Adrenal gland (tissue), 12 donors: Measurements from ENCODE around the gene RPL5. TPM values are rescaled to one million over a fixed set of nuclear protein-coding genes. Genes with fewer than 3 reads are reported as not detected.

Source experiments
- DNase-seq, 7 donors: peaks; one replicate each; pipeline ENCODE4 v3.0.0-alpha.2; 2019 to 2020
- H3K27ac ChIP-seq, 5 donors: fragments of 200-600 bp; sonication (generic) in 4 of 5; 1 replicate in 3 of 5; 2 replicates in 2 of 5; pipeline versions ENCODE4 v1.5.1 to v1.8.0; 2016 to 2020; ENCODE audit warnings: mild to moderate bottlenecking in 1 of 5
- H3K27me3 ChIP-seq: fragments of 200-600 bp; 2 replicates; pipeline ENCODE4 v1.8.0; 2021
- H3K36me3 ChIP-seq, 2 donors: fragments of 200-600 bp; replicated peaks in 1 of 2; 1 replicate in 1 of 2; 2 replicates in 1 of 2; pipeline versions ENCODE4 v1.5.1 to v1.8.0; 2018 to 2022
- H3K4me1 ChIP-seq, 2 donors: fragments of 200-600 bp; replicated peaks in 1 of 2; 1 replicate in 1 of 2; 2 replicates in 1 of 2; pipeline versions ENCODE4 v1.5.1 to v1.8.0; 2018 to 2021
- H3K4me3 ChIP-seq, 4 donors: fragments of 200-600 bp; sonication (generic) in 3 of 4; one replicate each; pipeline ENCODE4 v1.5.1; 2016 to 2018
- H3K9me3 ChIP-seq, 3 donors: fragments of 200-600 bp; sonication (generic) in 1 of 3; replicated peaks in 1 of 3; 1 replicate in 2 of 3; 2 replicates in 1 of 3; pipeline versions ENCODE4 v1.5.1 to v1.8.0; 2016 to 2021
- POLR2A ChIP-seq, 2 donors: fragments of 450-650 bp; IDR thresholded peaks; one replicate each; pipeline ENCODE4 v1.6.1; 2017; ENCODE audit warnings: antibody characterized with exemption in 2 of 2, mild to moderate bottlenecking in 2 of 2, moderate library complexity in 1 of 2
- WGBS, 4 donors: extraction: QIAGEN DNeasy Blood & Tissue Kit in 2 of 4; methylation state at CpG; one replicate each; pipeline versions ENCODE4 v1.1.5 to v1.1.7; 2013 to 2017; 5-methylcytosine and 5-hydroxymethylcytosine counted together
- intact Hi-C, 2 donors: fragments of 100-400 bp; cut with DNase I; formaldehyde crosslinking; loops; one replicate each; pipeline versions ENCODE4 v1.14.1 to v1.15.0; 2022 to 2023
- polyA plus RNA-seq, 3 donors: library from polyadenylated mRNA; stranded (reverse); fragments of 200-250 nt in 2 of 3; fragments of 350-450 nt in 1 of 3; fragmentation: Illumina TruSeq in 1 of 3; extraction: RNeasy Lipid Tissue Mini Kit (QIAGEN cat#74804) in 1 of 3; gene quantifications; one replicate each; pipeline ENCODE4 v1.2.3, GENCODE V29; 2013 to 2014
- total RNA-seq, 9 donors: library from RNA; depleted of rRNA in 4 of 9; stranded (reverse); fragments of >200 nt in 4 of 9; fragments of 120-200 nt in 1 of 9; fragmentation: NEBNext Ultra II Directional in 1 of 9; extraction: Animal tissue kit (Norgen Biotek cat#: 25700) in 1 of 9; gene quantifications; one replicate each; pipeline versions ENCODE4 v1.1.0 to v1.2.4, GENCODE V29; 2013 to 2023
- TF ChIP-seq, protein P1 (sequence below), 6 experiments: fragments of 450-650 bp in 4 of 6; fragments of 200-600 bp in 2 of 6; sonication (generic) in 1 of 6; IDR thresholded peaks; 1 replicate in 5 of 6; 2 replicates in 1 of 6; pipeline versions ENCODE4 v1.5.1 to v1.8.0; 2016 to 2021; ENCODE audit warnings: antibody characterized with exemption in 6 of 6, mild to moderate bottlenecking in 2 of 6, moderate library complexity in 1 of 6
- donor health status: healthy with polysubstance abuse.
- donor health status: Bipolar disorder and iron deficiency.
- donor health status: DM: yes; HTN: yes; CAD: no.
- donor health status: DM: no; HTN: no; CAD: no.
- donor health status: DM: no; HTN: no; CAD: no.
- donor health status: DM: yes; HTN: yes; CAD: no.

Gene RPL5
- total and polyA plus RNA-seq, 12 donors, result 659 to 5,145 (median 1,306) TPM

DNA sequence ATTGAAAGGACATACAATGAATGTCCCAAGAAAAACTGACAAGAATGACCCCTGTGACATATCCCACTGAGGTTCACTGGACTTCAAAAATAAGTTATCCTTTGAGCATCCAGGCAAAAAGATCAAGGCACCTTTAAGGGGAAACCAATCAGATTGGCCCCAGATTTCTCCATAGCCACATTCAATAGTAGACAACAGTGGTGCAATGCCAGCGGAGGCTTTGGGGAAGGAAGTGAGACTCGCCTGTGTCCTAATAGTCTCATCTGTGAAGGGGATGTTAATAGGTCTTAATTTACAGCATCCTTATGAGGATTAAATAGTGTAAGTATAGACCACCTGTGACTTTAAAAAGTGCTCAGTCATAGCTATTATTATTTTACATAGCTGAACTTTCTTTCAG, 21.5 kb downstream of the RPL5 start:
- Histone ChIP-seq H3K27me3 (no peaks in the 10 kb centered on the region), H3K27ac (no peak overlapping the region), H3K9me3 (no peaks in the 10 kb centered on the region), H3K36me3 (no peaks in the 10 kb centered on the region), H3K4me3 (no peak overlapping the region), H3K4me1 (no peaks in the 10 kb centered on the region)
- no peak for TF ChIP-seq POLR2A (IDR thresholded peaks at IDR 0.05)
- TF ChIP-seq, protein P1, sequence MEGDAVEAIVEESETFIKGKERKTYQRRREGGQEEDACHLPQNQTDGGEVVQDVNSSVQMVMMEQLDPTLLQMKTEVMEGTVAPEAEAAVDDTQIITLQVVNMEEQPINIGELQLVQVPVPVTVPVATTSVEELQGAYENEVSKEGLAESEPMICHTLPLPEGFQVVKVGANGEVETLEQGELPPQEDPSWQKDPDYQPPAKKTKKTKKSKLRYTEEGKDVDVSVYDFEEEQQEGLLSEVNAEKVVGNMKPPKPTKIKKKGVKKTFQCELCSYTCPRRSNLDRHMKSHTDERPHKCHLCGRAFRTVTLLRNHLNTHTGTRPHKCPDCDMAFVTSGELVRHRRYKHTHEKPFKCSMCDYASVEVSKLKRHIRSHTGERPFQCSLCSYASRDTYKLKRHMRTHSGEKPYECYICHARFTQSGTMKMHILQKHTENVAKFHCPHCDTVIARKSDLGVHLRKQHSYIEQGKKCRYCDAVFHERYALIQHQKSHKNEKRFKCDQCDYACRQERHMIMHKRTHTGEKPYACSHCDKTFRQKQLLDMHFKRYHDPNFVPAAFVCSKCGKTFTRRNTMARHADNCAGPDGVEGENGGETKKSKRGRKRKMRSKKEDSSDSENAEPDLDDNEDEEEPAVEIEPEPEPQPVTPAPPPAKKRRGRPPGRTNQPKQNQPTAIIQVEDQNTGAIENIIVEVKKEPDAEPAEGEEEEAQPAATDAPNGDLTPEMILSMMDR (IDR thresholded peaks at IDR 0.05), result no peak
- intact Hi-C loops, result loop anchor here in 1 of 2 donors (10.0 kb wide), 1 partner anchor 112 kb away; the partner anchor contains the start of gene DIPK1A
- DNase-seq, result no peak
- 72 to 95% (median 85%) methylated on average over 2 of the region's 2 CpGs for WGBS, 4 donors

DNA sequence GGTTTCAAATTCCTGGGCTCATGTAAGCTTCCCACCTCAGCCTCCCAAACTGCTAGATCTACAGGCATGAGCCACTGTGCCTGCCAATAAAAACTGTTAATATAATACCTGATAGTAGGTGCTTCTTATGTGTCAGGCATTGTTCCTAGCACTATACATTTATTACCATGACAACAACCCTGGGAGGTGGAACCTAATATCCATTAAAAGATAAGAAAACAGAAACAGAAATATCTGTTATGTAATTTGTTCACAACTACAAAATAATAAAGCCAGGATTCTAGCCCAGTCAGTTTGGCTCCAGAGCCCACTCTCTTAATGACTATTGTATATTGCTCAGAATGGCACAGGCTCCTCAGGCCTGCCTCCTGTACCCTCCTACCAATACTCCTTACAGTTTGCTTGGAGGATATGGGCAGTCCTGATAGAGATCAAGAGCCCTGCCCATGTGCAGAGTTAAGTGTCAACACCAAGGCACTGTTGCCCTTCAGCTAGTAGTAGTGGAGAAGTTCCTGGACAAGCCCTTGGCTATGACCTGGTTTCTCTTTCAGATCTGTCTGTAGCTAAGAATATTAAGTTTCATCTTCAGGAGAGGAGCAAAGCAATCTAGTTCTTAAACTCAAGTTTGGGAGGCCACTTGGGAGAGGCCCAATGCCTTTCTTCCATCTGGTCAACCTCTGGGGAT, 22.4 kb downstream of the RPL5 start:
- no peaks in the 10 kb centered on the region for H3K9me3 ChIP-seq
- intact Hi-C loops, result loop anchor here in 1 of 2 donors (10.0 kb wide), 1 partner anchor 111 kb away; the partner anchor contains the start of gene DIPK1A
- H3K4me1 ChIP-seq, result peaks cover 0 to 3% of the 10 kb centered on the region in 2 donors
- no peaks in the 10 kb centered on the region for H3K36me3 ChIP-seq
- H3K4me3 ChIP-seq, result no peak overlapping the region
- H3K27ac ChIP-seq, result no peak overlapping the region
- TF ChIP-seq POLR2A (IDR thresholded peaks at IDR 0.05), result no peak
- TF ChIP-seq, protein P1 (IDR thresholded peaks at IDR 0.05), result no peak
- no peak for DNase-seq
- H3K27me3 ChIP-seq, result no peaks in the 10 kb centered on the region

DNA sequence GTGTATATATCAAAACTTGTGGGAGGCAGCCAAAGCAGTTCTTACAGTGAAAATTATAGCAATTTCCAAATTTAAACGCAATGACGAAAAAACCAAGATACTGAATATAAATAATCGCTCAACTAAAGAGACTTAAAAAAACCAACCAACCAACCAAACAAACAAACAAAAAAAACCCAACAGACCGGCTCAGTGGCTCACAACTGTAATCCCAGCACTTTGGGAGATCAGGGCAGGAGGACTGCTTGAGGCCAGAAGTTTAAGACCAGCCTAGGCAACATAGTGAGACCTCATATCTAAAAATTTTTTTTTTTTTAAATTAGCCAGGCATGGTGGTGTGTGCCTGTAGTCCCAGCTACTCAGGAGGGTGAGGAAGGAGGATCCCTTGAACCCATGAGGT, 23.4 kb downstream of the RPL5 start:
- TF ChIP-seq POLR2A (IDR thresholded peaks at IDR 0.05), result no peak
- TF ChIP-seq, protein P1 (IDR thresholded peaks at IDR 0.05), result no peak
- 93 to 99% (median 97%) methylated on average over 4 of the region's 4 CpGs for WGBS, 4 donors
- Histone ChIP-seq H3K27ac (no peak overlapping the region), H3K9me3 (no peaks in the 10 kb centered on the region), H3K36me3 (no peaks in the 10 kb centered on the region), H3K4me1 (peaks cover 0 to 7% of the 10 kb centered on the region in 2 donors), H3K27me3 (no peaks in the 10 kb centered on the region), H3K4me3 (no peak overlapping the region)
- intact Hi-C loops, result loop anchor here (5.0 to 10.0 kb wide), 2 partner anchors 110 to 137 kb away; partner anchors contain the start of gene DIPK1A (in 1 of the 2)
- DNase-seq, result no peak

DNA sequence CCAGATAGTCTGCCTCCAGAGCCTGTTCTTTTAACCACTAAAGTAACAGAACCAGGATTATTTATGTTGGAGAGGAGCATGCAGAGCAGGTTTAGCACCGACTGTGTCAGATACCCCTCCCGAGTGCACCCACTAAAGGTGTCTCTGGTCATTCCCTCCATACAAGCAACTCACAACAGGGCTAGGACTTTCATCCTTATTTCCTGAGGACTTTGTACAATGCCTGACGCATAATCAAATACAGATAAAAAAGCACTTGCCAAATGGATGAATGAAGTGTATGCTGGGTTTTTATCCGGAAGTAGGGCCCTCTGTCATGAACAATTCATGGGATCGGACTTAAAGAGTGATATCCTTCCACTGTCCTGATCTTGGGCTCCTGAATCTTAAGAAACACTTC, 26.0 kb downstream of the RPL5 start:
- Histone ChIP-seq H3K4me3 (no peak overlapping the region), H3K27me3 (no peaks in the 10 kb centered on the region), H3K27ac (no peak overlapping the region), H3K4me1 (peaks cover 0 to 7% of the 10 kb centered on the region in 2 donors), H3K9me3 (no peaks in the 10 kb centered on the region), H3K36me3 (no peaks in the 10 kb centered on the region)
- no peak for DNase-seq
- no peak for TF ChIP-seq POLR2A (IDR thresholded peaks at IDR 0.05)
- TF ChIP-seq, protein P1 (IDR thresholded peaks at IDR 0.05), result no peak
- 62 to 69% (median 63%) methylated on average over 5 of the region's 5 CpGs for WGBS, 4 donors
- intact Hi-C loops, result loop anchor here (5.0 to 10.0 kb wide), 2 partner anchors 107 to 134 kb away; partner anchors contain the start of gene DIPK1A (in 1 of the 2)
